Measurements from ENCODE around the gene MRPL58.
A peak's percentile ranks its signal among the peaks of the same experiment; 100 is the strongest.
"Not testable (repeated sequence)": the region's sequence is repeated elsewhere in the genome, so short reads cannot be mapped to it uniquely, and the experiment has no call there.

MRPL58 gene

DNA sequence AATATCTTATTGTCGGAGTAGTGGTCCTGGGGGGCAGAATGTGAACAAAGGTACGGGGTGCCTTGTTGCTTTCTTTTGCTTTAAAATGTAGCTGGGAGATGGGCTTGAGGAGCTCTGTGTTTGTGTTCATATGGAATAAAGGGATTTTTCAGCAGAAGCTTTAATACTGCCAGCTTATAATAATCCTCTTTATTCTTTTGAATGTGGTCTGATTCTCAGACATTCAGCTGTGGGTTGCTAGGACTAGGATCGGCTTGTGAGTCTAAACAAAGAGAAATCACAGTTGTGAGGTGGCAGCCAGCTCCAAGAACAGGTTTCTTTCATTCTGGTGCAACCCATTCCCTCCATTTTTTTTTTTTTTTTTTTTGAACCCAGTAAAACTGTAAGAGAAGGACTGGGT is 7.2 kb downstream of the MRPL58 start:
- DNase-seq = no peak

- no peak for DNase-seq
Observed at GRCh38 chr17:75020331-75021110, 8.1 kb downstream of the MRPL58 start.

DNA sequence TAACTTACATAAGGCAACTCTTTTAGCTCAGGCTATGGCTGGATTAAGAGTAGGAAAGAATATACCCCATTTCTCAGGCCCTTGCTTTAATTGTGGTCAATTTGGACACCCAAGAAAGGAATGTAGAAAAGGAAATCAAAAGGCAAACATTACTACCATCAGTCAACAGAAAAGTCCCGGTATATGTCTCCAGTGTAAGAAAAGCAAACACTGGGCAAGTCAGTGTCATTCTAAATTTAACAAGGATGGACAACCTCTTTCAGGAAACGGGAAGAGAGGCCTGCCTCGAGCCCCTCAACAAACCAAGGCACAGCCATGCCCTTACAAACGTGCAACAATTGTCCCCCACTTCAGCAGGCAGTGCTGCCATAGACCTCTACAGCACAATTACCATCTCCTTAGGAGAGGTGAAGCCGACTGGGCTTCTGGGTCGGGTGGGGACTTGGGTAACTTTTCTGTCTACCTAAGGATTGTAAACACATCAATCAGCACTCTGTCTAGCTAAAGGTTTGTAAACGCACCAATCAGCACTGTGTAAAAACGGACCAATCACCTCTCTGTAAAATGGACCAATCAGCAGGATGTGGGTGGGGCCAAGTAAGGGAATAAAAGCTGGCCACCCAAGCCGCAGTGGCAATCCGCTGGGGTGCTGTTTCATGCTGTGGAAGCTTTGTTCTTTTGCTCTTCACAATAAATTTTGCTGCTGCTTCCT is 12.4 kb downstream of the MRPL58 start:
- peak; percentile 7 for DNase-seq

DNA sequence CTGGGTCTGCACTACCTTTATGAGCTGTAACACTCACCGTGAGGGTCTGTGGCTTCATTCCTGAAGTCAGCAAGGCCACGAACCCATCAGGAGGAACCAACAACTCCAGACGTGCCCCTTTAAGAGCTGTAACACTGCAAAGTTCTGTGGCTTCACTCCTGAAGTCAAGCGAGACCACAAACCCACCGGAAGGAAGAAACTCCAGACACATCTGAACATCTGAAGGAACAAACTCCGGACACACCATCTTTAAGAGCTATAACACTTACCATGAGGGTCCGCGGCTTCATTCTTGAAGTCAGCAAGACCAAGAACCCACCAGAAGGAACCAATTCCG is 12.9 kb downstream of the MRPL58 start:
- not testable (repeated sequence) for DNase-seq

GRCh38 chr17:75026650-75027049 is 14.2 kb downstream of the MRPL58 start:
- not testable (repeated sequence) for DNase-seq

DNA sequence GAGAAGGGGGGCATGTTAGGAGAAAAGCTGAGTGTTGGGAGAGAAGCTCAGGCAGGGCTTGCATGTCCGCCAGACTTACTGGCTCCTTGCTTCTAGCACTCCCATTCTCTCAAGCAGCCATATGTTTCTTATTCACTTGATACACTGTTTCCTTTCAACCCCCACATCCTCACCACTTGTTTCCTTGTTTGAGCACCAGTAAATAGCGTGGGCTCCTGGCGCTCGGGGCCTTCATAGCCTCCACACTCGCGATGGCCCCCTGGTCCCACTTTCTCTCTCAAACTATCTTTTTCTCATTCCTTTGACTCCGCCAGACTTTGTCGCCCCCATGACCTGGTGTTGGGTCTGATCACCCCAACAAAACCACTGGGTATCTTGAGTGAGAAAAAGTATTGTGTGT is 17.7 kb downstream of the MRPL58 start:
- no peak for DNase-seq

- DNase-seq = peak; percentile 34
Observed at GRCh38 chr17:75031972-75032719, 19.7 kb downstream of the MRPL58 start.

DNA sequence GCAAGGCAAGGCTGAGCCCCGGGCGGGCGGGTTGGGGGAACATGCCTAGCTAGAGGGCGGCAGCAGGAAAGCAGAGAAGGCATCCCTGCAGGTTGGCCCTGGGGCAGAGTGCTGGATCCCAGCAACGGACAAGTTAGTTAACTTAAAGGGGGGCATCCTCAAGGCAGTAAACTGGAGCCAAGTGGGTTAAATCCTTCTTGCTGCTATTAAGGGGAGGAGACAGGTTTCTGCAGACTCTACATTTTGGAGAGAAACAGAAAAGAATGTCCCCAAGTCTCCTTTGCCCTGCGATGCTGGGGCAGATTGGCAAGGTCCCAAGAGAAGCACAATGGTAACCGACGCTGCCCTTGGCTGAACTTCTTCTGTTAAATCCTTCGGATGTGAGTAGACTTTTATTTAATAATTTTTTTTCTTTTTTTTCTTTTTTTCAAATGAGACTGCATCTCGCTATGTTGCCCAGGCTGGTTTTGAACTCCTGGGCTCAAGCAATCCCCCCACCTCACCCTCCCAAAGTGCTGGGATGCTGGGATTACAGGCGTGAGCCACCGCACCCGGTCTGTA is 20.3 kb downstream of the MRPL58 start:
- no peak for DNase-seq

DNA sequence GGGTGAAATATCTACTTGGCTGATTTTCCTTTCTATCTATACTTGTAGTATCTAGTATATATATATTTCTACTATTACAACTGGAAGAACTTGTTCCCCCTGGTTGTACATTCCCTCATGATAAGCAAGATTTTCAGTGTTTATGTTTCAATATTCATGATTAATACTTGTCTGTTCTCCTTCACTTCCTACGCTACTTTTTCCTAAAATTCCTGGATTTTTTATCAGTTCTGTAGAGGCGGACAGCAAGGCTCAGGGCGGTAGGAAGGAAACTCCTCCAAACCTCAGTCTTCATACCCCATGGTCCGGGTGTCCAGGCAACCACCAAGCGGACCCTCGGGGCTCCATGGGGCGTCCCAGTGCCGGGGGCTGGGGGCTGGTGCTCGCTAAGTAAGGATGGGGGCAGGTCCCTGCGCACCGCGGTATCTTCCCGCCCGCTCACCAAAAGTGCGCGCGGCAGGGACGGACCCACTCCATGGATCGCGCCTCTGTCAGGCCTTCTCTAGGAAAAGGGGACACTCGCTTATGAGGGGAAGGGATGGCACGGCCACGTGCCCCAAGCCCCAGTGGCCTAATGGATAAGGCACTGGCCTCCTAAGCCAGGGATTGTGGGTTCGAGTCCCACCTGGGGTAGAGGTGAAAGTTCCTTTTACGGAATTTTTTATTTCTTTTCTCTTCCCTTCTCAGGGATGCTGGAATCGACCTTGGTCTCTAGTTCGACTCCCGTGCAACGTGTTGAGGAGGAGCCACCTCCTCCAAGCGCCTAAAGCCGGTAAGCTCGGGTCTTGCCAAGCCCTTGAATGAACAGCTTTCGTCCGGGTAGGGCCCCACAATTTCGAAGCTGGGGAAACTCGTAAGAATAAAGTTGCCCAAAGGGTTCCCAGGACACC is 21.1 kb downstream of the MRPL58 start:
- DNase-seq = peak; percentile 64

- peak; percentile 63 for DNase-seq
Observed at GRCh38 chr17:75034236-75034908, 21.9 kb downstream of the MRPL58 start.

DNA sequence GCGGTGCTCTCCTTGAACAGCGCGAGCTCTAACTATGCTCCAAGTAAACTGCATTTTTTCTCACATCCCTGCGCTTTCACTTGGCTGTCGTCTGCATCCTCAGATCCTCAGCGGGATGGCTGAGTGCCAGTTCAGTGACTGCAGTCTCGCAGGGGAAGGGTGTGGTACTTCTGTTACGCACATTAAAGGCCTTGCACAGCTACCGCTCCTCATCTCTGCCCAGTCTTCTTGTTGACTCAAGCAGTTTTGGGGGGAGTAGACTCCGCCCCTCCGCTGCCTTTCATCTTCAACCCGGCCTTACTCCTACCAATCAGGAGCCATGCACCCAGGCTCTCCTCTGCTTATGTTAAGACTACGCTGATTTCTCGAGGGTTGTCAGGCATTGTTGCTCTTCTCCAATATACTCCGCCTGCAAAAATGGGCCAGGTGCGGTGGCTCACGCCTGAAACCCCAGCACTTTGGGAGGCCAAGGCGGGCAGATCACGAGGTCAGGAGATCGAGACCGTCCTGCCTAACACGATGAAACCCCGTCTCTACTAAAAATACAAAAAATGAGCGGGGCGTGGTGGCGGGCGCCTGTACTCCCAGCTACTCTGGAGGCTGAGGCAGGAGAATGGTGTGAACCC is 24.3 kb downstream of the MRPL58 start:
- peak; percentile 89 for DNase-seq

DNA sequence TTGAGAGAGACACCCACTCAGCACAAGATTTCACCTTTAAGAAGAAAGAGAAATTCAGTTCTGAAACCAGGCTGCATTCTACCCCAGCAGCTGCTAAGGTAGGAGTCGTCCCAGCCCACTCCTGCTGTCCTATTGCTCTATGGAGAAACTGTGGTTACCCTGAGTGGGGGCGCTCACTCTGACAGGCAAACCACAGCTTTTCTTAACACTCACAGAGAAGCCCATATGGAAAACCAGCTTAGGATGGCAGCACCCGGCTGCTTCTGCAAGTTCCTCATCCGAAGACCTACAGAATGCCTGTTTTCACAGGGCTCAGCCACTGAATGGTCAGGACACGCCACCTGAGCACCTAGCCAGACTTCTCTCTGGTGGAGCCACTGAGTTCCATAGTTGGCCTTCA is 26.8 kb downstream of the MRPL58 start:
- DNase-seq = no peak

DNA sequence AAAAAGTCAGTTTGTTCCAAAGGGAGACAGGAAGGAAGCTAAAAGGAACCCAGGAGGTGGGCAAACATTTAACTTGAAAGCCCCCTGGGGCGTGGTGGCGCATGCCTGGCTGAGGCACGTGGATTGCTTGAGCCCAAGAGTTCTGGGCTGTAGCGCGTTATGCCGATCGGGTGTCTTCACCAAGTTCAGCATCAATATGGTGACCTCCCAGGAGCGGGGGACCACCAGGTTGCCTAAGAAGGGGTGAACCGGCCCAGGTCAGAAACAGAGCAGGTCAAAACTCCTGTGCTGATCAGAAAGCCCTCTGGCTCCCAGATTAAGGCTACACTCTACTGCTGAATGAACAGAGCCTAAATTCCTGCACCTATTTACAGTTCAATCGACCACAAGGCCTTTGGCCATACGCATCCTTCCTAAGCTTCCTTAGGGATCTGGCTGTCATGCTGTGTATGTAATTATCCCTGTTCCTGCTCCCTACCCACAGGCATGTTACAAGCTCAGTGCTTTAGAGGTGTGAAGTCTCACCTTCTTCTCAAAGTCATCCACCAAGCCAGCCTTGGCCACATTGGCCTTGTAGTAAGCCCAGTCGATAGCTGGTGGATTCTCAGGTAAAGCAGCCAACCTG is 29.3 kb downstream of the MRPL58 start:
- no peak for DNase-seq

DNA sequence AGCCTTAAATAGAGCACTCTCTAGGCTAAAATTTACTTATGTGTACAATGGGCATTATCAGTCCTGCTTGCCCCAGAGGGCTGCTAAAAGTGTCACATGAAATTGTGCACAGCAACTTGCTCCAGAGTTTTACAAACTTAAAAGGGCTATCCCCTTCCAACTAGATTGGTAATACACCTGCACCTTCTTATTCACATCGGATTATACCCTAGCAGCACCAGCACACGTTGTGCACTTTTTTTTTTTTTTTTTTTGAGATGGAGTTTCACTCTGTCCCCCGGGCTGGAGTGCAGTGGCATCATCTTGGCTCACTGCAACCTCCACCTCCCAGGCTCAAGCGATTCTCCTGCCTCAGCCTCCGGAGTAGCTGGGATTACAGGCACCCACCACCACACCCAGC is 31.3 kb downstream of the MRPL58 start:
- not testable (repeated sequence) for DNase-seq

GRCh38 chr17:75044716-75045115 is 32.2 kb downstream of the MRPL58 start:
- DNase-seq = no peak

DNA sequence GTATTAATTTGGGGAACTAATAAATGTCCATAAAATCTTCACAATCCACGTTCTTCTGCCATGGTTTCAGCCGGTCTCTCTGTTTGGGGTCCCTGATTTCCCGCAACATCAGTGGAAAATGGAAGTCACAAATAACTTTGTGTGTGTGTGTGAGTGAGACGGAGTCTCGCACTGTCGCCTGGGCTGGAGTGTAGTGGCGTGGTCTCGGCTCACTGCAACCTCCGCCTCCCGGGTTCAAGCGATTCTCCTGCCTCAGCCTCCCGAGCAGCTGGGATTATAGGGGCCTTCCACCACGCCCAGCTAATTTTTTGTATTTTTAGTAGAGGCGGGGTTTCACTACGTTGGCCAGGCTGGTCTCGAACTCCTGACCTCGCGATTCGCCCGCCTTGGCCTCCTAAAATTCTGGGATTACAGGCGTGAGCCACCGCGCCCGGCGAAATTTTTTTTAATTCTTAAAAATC is 33.5 kb downstream of the MRPL58 start:
- not testable (repeated sequence) for DNase-seq

DNA sequence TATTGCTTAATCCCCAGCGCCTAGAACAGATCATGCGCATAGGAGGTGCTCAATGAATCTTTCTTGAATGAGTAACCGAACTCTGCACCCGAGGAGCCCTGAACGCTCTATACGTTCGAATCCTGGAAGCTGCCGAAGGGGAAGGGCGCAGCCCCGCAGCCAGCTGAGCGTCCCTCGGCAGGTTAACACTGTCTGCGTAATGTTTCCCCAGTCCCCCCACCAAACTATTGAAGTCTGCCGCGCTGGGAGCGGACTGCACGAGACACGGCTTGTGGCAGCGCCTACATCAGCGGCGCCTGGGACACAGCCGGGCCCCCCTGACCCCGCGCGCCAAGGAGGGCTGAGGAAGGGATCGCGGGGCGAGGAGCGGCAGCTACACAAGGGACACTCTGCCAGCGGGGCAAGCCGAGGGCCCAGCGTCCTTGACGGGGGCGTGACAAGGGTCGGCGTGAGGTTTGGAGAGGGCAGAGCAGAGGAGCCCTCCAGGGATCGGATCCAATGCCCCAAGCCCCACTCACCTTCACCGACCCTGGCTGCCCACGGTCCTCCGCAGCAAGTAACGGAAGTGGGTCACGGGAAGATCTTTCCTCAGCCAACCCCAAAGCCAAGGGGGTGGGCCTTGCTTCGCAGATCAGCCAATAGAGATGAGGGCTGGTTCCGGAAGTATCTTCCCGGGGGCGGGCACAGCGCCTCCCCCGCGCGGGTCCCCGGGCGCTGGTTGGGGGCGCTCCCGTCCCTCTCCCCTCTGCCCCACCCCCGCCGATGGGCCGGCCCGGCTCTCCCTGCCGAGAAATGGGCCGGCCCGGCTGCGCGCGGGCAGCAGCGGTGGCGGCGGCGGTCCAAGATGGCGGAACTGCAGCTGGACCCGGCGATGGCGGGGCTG is 34.2 kb downstream of the MRPL58 start, which contains the start of the genes ATP5PD and KCTD2:
Gene ATP5PD, minus strand, starts transcription at position 563 of the 883 bp plus-strand sequence. CDS start 4,319 bp downstream, outside the sequence.
Gene KCTD2, plus strand, starts transcription at position 819 of the 883 bp plus-strand sequence. Its CDS starts 26 bp downstream, at position 845.
- peak; percentile 94 for DNase-seq

- no peak for DNase-seq
Observed at GRCh38 chr17:75047398-75048098, 35.1 kb downstream of the MRPL58 start.

Measured in activated effector memory CD4-positive, alpha-beta T cell treated with Interleukin-2 at 50 U/mL for 16 hours (primary cell).